Rectal smooth muscle tissue (tissue), 1 donor: Measurements from ENCODE around the gene TMEM255B.

ENCODE experiments used
- H3K27ac ChIP-seq: one replicate; pipeline ENCODE4 v1.7.0; 2013; ENCODE audit warnings: low read depth, low read length, inconsistent platforms
- H3K27me3 ChIP-seq: one replicate; pipeline ENCODE4 v1.7.0; 2013; ENCODE audit warnings: low read length; ENCODE audit not compliant: control insufficient read depth, insufficient read depth
- H3K36me3 ChIP-seq: one replicate; pipeline ENCODE4 v1.7.0; 2013; ENCODE audit warnings: low read length; ENCODE audit not compliant: control insufficient read depth, insufficient read depth
- H3K4me1 ChIP-seq: one replicate; pipeline ENCODE4 v1.7.0; 2013; ENCODE audit warnings: low read length; ENCODE audit not compliant: control insufficient read depth, insufficient read depth
- H3K4me3 ChIP-seq: one replicate; pipeline ENCODE4 v1.7.0; 2013; ENCODE audit warnings: low read length
- H3K9ac ChIP-seq: one replicate; pipeline ENCODE4 v1.7.0; 2013; ENCODE audit warnings: low read length

The TMEM255B gene

DNA sequence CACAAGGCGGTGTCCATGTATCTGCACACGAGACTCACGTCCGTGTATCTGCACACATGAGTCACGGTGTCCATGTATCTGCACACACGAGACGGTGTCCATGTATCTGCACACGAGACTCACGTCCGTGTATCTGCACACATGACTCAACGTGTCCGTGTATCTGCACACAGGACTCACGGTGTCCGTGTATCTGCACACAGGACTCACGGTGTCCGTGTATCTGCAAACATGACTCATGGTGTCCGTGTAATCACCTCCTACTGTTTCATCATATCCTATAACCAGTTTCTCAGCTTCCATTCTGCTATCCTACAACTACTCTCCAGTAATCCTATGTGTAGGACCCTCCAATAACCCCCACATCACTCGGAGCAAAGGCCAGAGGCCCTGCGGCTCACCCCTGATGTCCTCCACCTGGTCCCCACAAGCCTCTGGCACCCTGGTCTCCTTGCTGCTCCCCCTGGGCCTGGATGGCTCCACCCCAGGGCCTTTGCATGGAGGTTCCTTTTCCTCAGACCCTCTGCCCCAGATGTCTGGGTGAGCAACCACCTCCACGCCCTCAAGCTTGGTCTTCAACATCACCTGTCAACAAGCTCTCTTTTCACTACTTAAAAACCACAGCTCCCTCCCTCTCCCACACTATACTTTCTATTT, 2.5 kb upstream of the TMEM255B start:
- H3K4me1 ChIP-seq: peaks cover 4% of the 10 kb centered on the region
- H3K27ac ChIP-seq: no peak overlapping the region
- H3K9ac ChIP-seq: no peak overlapping the region
- H3K27me3 ChIP-seq: peaks cover 8% of the 10 kb centered on the region
- no peaks in the 10 kb centered on the region for H3K36me3 ChIP-seq
- H3K4me3 ChIP-seq: no peak overlapping the region

GRCh38 chr13:113759525-113760137, 605 bp downstream of the TMEM255B start:
- H3K4me3 ChIP-seq: peak overlapping the region; percentile 73
- H3K27ac ChIP-seq: peak overlapping the region; percentile 28
- H3K9ac ChIP-seq: peak overlapping the region; percentile 3
- H3K36me3 ChIP-seq: no peaks in the 10 kb centered on the region
- H3K27me3 ChIP-seq: peaks cover 8% of the 10 kb centered on the region
- peaks cover 4% of the 10 kb centered on the region for H3K4me1 ChIP-seq

GRCh38 chr13:113761136-113761535, 2.1 kb downstream of the TMEM255B start:
- H3K27ac ChIP-seq: no peak overlapping the region
- no peaks in the 10 kb centered on the region for H3K36me3 ChIP-seq
- peaks cover 4% of the 10 kb centered on the region for H3K4me1 ChIP-seq
- peaks cover 8% of the 10 kb centered on the region for H3K27me3 ChIP-seq
- H3K4me3 ChIP-seq: no peak overlapping the region
- no peak overlapping the region for H3K9ac ChIP-seq

DNA sequence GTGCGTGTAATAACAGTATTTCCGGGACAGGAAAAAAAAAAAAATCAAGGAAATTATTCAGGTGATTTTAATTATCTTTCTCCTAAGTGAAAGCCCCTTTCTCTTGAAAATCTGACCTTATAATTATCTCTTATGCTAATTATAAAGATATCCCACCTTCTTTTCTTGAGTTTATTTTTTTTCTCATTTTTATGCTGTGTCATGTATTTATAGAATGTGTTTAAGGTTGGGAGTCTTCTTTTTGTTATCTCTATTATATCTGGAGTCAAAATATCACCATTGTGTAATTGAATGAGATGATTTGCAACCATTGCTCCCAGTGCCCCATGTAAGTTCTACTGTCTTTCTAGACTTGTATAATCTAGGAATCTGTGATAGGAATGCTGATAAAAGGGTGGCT, 3.0 kb downstream of the TMEM255B start:
- no peak overlapping the region for H3K9ac ChIP-seq
- H3K27ac ChIP-seq: no peak overlapping the region
- no peaks in the 10 kb centered on the region for H3K36me3 ChIP-seq
- H3K27me3 ChIP-seq: peaks cover 8% of the 10 kb centered on the region
- H3K4me3 ChIP-seq: no peak overlapping the region
- H3K4me1 ChIP-seq: peaks cover 4% of the 10 kb centered on the region

DNA sequence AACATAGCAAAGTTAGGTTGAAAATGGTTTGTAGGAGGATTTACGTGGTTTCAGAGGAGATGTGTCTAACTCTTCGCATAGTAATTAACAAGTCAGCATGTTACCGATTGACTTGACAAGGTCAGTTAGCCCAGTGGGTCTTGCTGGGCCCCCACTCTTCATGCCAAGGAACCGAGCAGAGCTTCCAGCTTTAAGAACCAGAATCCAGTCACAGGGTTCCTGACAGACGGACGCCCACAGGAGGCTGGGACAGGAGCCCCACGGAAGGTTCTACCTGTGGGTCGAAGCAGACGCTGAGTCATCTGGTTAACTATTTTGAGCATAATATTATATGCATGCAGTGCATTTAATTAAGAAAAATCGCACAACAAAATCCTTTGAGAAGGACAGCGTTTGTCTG, 3.5 kb downstream of the TMEM255B start:
- Histone ChIP-seq H3K36me3 (no peaks in the 10 kb centered on the region), H3K4me3 (no peak overlapping the region), H3K9ac (no peak overlapping the region), H3K4me1 (peaks cover 4% of the 10 kb centered on the region), H3K27me3 (peaks cover 8% of the 10 kb centered on the region), H3K27ac (no peak overlapping the region)

DNA sequence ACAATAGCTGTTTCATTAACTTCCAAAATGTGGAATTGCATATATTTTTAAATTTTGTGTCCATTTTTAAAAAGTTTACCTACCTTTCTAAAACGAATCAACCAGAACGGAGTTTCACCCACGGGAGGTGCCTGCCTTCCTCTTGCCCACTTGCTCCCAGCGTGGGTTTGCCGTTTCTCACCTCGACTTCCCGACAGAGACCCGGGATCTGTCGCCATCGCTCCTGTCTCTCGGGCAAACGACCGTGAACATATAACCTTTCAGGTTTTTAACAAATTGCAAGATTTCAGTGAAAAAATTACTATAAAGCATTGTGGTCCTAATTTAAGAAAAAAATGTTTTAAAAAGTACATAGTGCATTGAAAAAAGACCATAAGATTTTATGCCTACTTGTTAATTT, 4.2 kb downstream of the TMEM255B start:
- no peak overlapping the region for H3K4me3 ChIP-seq
- peaks cover 8% of the 10 kb centered on the region for H3K27me3 ChIP-seq
- H3K27ac ChIP-seq: no peak overlapping the region
- H3K4me1 ChIP-seq: peaks cover 4% of the 10 kb centered on the region
- no peaks in the 10 kb centered on the region for H3K36me3 ChIP-seq
- H3K9ac ChIP-seq: no peak overlapping the region

DNA sequence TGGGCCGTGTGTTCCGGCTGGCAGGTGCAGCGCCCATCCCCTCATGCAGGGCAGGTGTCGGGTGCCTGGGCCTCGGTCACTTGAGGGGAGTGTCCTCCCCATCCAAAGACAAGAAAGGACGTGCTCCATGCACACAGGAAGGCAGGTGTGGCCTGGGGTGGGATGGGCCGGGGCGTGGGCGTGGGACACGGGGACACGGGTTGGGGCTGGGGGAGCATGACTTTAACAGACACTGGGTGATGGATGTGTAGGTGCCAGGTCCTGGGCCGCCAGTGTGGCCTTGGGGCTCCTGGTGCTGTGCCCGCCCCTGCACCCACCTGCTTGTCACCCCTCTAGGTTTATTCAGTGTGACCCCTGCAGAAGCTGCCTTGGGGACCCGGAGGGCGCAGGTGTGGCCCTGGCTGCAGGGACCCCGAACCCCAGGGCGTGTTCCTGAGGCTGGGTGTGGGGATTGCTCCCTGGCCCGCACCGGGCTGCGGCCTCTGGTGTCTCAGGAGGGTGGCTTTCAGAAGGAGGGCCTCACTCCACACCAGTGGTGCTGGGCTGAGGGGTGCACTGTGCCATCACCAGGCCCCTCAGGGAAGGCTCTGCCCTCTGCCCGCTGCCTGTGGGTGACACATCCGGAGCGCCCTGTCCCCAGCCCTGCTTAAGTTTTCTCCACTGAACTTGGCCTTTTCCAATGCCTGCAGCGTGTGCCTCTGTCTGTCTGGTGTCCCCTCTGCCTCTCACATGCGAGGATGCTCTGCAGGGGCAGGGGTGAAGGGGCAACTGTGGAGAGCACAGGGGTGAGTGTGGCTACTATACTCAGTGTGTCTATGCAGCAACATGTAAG, 5.2 kb downstream of the TMEM255B start:
- H3K36me3 ChIP-seq: no peaks in the 10 kb centered on the region
- H3K4me1 ChIP-seq: no peaks in the 10 kb centered on the region
- no peak overlapping the region for H3K4me3 ChIP-seq
- H3K27ac ChIP-seq: no peak overlapping the region
- peaks cover 8% of the 10 kb centered on the region for H3K27me3 ChIP-seq
- H3K9ac ChIP-seq: no peak overlapping the region

DNA sequence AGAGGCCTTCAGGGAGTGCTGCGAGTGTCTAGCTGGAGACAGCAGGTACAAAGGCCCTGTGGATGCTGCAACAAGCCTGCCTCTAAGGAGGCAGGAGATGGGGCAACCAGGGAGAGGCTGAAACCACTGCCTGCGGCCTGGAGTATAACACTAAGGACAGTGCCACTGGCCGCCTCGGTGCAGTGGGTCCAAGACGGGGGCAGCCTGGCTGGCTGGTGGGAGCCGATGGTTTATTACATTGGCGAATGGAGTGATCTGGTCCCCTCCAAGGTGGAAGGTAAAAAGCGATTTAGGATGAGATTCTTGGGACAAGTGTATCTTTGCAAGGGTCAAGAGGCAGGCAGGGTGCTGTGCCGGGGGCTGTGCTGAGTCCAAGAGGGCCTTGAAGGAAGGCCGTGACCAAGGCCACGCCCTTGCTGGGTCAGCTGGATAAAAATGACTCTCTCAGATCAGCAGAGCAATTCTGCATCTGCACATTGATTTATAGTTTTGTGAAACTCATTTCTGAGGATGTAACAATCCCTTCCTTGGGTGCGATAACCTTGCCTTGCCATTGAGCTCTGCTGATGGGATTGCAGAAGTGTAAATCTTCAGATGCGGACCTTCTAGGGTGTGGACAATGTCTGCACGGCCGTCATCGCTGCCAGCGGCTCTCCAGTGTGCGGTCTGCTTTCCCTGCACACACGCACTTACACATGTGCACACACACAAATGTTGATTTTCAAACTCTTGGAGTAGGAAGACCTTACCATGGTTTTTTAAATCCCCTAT, 6.0 kb downstream of the TMEM255B start:
- peaks cover under 1% of the 10 kb centered on the region for H3K27me3 ChIP-seq
- no peak overlapping the region for H3K27ac ChIP-seq
- H3K9ac ChIP-seq: no peak overlapping the region
- no peak overlapping the region for H3K4me3 ChIP-seq
- no peaks in the 10 kb centered on the region for H3K36me3 ChIP-seq
- H3K4me1 ChIP-seq: no peaks in the 10 kb centered on the region

DNA sequence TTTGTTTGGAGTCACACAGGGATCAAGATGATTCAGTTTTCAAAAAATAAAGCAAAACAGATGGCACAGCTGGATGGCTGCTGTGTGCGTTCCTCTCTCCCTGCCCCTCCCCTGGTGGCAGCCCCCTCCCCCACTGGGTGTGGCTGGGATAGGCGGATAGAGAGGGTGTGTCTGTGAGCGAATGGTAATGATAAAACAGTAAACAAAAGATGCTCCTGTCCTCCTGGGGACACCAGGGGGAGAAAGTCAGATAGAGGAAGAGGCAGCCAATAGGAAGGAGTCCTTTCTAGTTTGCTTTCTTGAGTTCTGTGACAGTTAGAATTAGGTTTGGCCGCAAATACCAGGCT, 6.5 kb downstream of the TMEM255B start:
- Histone ChIP-seq H3K4me1 (no peaks in the 10 kb centered on the region), H3K4me3 (no peak overlapping the region), H3K27me3 (no peaks in the 10 kb centered on the region), H3K36me3 (no peaks in the 10 kb centered on the region), H3K27ac (no peak overlapping the region), H3K9ac (no peak overlapping the region)

- Histone ChIP-seq H3K36me3 (no peaks in the 10 kb centered on the region), H3K4me1 (no peaks in the 10 kb centered on the region), H3K27ac (no peak overlapping the region), H3K27me3 (no peaks in the 10 kb centered on the region), H3K9ac (no peak overlapping the region), H3K4me3 (no peak overlapping the region)
These were observed 7.2 kb downstream of the TMEM255B start for GRCh38 chr13:113766035-113766800.

DNA sequence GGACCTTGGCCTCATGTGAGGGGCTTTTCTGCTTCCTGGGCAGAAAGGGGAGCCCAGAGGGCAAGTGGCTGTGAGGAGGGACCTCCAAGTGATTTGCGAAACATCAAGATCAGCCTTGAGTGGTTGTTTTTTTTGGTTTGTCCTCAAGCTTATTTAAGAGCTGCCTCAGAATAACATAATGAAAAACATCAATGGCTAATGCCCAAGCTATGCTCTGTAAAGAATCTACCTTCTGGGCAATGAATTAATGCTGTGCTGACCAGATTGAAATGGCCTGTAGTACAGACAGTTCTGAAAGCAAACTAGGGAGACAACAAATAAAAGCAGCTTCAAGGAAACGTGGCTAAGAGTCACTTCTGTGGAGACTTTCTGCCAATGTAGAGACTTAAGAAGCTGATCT, 8.3 kb downstream of the TMEM255B start:
- no peaks in the 10 kb centered on the region for H3K36me3 ChIP-seq
- no peaks in the 10 kb centered on the region for H3K27me3 ChIP-seq
- H3K4me3 ChIP-seq: no peak overlapping the region
- no peaks in the 10 kb centered on the region for H3K4me1 ChIP-seq
- H3K27ac ChIP-seq: no peak overlapping the region
- H3K9ac ChIP-seq: no peak overlapping the region
